HG02798 (cell line): ENCODE measurements around the gene KCNF1.

Experiments
- ATAC-seq: cut with Tn5 transposase; IDR thresholded peaks from one replicate; pipeline ENCODE4 v1.9.1; 2021; ENCODE audit warnings: mild to moderate bottlenecking; ENCODE audit not compliant: unreplicated experiment, poor library complexity

The KCNF1 gene

GRCh38 chr2:10901160-10901939 is 10.4 kb upstream of the KCNF1 start:
- no peak for ATAC-seq

- ATAC-seq, result no peak
Measured at GRCh38 chr2:10903861-10904210, 7.9 kb upstream of the KCNF1 start.

GRCh38 chr2:10904455-10904854 is 7.3 kb upstream of the KCNF1 start:
- no peak for ATAC-seq

GRCh38 chr2:10905006-10905861 is 6.5 kb upstream of the KCNF1 start:
- ATAC-seq, result no peak

- no peak for ATAC-seq
Measured at GRCh38 chr2:10905862-10906143, 5.9 kb upstream of the KCNF1 start.

GRCh38 chr2:10906926-10907625 is 4.7 kb upstream of the KCNF1 start:
- ATAC-seq, result no peak

- ATAC-seq, result no peak
Measured at GRCh38 chr2:10908195-10908594, 3.5 kb upstream of the KCNF1 start.

GRCh38 chr2:10909050-10909995 is 2.4 kb upstream of the KCNF1 start:
- no peak for ATAC-seq

- no peak for ATAC-seq
Measured at GRCh38 chr2:10909996-10910341, 1.8 kb upstream of the KCNF1 start.

GRCh38 chr2:10910625-10911024 is 1.1 kb upstream of the KCNF1 start:
- ATAC-seq, result no peak

GRCh38 chr2:10912076-10912731 is 470 bp downstream of the KCNF1 start:
- no peak for ATAC-seq

- ATAC-seq, result no peak
Measured at GRCh38 chr2:10912796-10913455, 1.2 kb downstream of the KCNF1 start.

GRCh38 chr2:10913501-10914271 is 2.0 kb downstream of the KCNF1 start:
- no peak for ATAC-seq

GRCh38 chr2:10914272-10914693 is 2.5 kb downstream of the KCNF1 start:
- no peak for ATAC-seq

GRCh38 chr2:10915236-10915635 is 3.5 kb downstream of the KCNF1 start:
- no peak for ATAC-seq

GRCh38 chr2:10915731-10916276 is 4.1 kb downstream of the KCNF1 start:
- ATAC-seq, result no peak

- ATAC-seq, result no peak
Measured at GRCh38 chr2:10916953-10917352, 5.2 kb downstream of the KCNF1 start.

- ATAC-seq, result no peak
Measured at GRCh38 chr2:10917927-10918326, 6.2 kb downstream of the KCNF1 start.
